PC-9 (cell line): ENCODE measurements around the gene PPIL1. TPM values are rescaled to one million over a fixed set of nuclear protein-coding genes. Genes with fewer than 3 reads are reported as not detected.
A peak's percentile ranks its signal among the peaks of the same experiment; 100 is the strongest.

ENCODE experiments used
- BruUV-seq: library from RNA; stranded (reverse); fragments of 400-500 nt; replicated peaks from 2 replicates; lab custom pipeline; 2021; lab: Mats Ljungman, UMichigan
- CTCF ChIA-PET: fragments of 300-600 bp; sonication (Branson Sonifier 250); formaldehyde crosslinking; loops from one replicate; lab custom pipeline; 2022; ENCODE audit warnings: antibody characterized with exemption; lab: Charles Lee
- POLR2A ChIA-PET: fragments of 300-600 bp; sonication (Branson Sonifier 250); formaldehyde crosslinking; loops from one replicate; lab custom pipeline; 2022; ENCODE audit warnings: antibody characterized with exemption; ENCODE audit not compliant: unreplicated experiment; lab: Charles Lee
- DNase-seq, 2 experiments: peaks; one replicate each; pipeline versions ENCODE4 v3.0.0 to v3.0.0-alpha.2; 2015 to 2022; ENCODE audit warnings: mixed read lengths in 1 of 2
- H2AFZ ChIP-seq: fragments of 200-600 bp; sonication (generic); 2 replicates; pipeline ENCODE4 v1.8.1; 2017; ENCODE audit warnings: antibody characterized with exemption
- H3F3A ChIP-seq: fragments of 200-600 bp; sonication (generic); 2 replicates; pipeline ENCODE4 v1.8.1; 2017; ENCODE audit warnings: antibody characterized with exemption, mild to moderate bottlenecking, low read depth; ENCODE audit not compliant: insufficient read depth
- H3K27ac ChIP-seq: fragments of 200-600 bp; sonication (generic); 2 replicates; pipeline ENCODE4 v1.6.1; 2016; ENCODE audit warnings: mixed run types
- H3K27me3 ChIP-seq: fragments of 200-600 bp; sonication (generic); 2 replicates; pipeline ENCODE4 v1.6.1; 2016; ENCODE audit warnings: low read depth, mixed run types; ENCODE audit not compliant: insufficient read depth
- H3K36me3 ChIP-seq: fragments of 200-600 bp; sonication (generic); 2 replicates; pipeline ENCODE4 v1.6.1; 2016; ENCODE audit warnings: low read depth, mixed run types
- H3K4me1 ChIP-seq: fragments of 200-600 bp; sonication (generic); replicated peaks from 2 replicates; pipeline ENCODE4 v1.6.1; 2016; ENCODE audit warnings: mixed run types; ENCODE audit not compliant: insufficient read depth
- H3K4me2 ChIP-seq: fragments of 200-600 bp; sonication (generic); 2 replicates; pipeline ENCODE4 v1.6.1; 2017; ENCODE audit warnings: mixed run types
- H3K4me3 ChIP-seq: fragments of 200-600 bp; sonication (generic); 2 replicates; pipeline ENCODE4 v1.6.1; 2016; ENCODE audit warnings: mixed run types
- H3K79me2 ChIP-seq: fragments of 200-600 bp; sonication (generic); 2 replicates; pipeline ENCODE4 v1.6.1; 2017; ENCODE audit warnings: low read depth, mixed run types
- H3K9me2 ChIP-seq: fragments of 200-600 bp; sonication (generic); 2 replicates; pipeline ENCODE4 v1.8.1; 2017; ENCODE audit warnings: mild to moderate bottlenecking; ENCODE audit not compliant: insufficient read depth
- H3K9me3 ChIP-seq: fragments of 200-600 bp; sonication (generic); 2 replicates; pipeline ENCODE4 v1.8.1; 2016; ENCODE audit warnings: low read depth; ENCODE audit not compliant: insufficient read depth
- H4K20me1 ChIP-seq: fragments of 200-600 bp; sonication (generic); 2 replicates; pipeline ENCODE4 v1.8.1; 2017; ENCODE audit not compliant: insufficient read depth
- EZH2 ChIP-seq: fragments of 200-600 bp; sonication (generic); IDR thresholded peaks from 2 replicates; pipeline ENCODE4 v1.8.0; 2017; ENCODE audit warnings: antibody characterized with exemption, low read depth
- intact Hi-C: fragments of 100-400 bp; cut with micrococcal nuclease; formaldehyde crosslinking; loops from one replicate; pipeline ENCODE4 v1.10.0; 2022; ENCODE audit not compliant: unreplicated experiment
- total RNA-seq: library from RNA; stranded (reverse); gene quantifications from 2 replicates; pipeline ENCODE4 v1.2.3, GENCODE V29; 2021
- TF ChIP-seq, protein P1 (sequence below): fragments of 200-600 bp; sonication (generic); conservative IDR thresholded peaks from 2 replicates; pipeline ENCODE4 v1.6.1; 2017; ENCODE audit warnings: mixed run types, antibody characterized with exemption, mild to moderate bottlenecking, moderate library complexity

PPIL1 gene
- total RNA-seq, 1 experiment from 2014 or later = 28.4 TPM

DNA sequence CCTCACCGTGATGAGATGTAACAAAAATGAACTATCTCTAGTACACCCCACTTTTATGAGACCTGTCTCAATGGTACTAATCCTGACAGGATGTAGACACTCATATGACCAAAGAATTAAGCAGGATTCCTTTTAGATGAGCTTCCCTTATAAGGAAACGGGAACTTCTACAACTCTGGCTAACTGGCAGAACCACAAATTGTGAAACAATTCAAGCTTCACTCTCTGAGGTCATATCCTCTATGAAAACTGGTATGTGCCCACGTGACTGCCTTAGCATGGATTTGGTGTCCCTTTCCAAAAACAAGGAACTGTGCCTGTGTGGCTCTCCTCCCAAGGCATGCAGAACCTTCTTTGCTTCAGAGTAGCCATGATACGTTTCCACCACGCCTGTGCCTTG lies 21.3 kb downstream of the PPIL1 start:
- Histone ChIP-seq H3K4me2 (peak overlapping the region; percentile 33), H3K9me2 (no peaks in the 10 kb centered on the region), H4K20me1 (no peaks in the 10 kb centered on the region), H3K79me2 (no peaks in the 10 kb centered on the region), H2AFZ (no peak overlapping the region), H3K4me3 (no peak overlapping the region), H3K27me3 (no peaks in the 10 kb centered on the region), H3K36me3 (peaks cover 37% of the 10 kb centered on the region), H3F3A (peaks cover 33% of the 10 kb centered on the region; the same call in 1 of the 2 replicates), H3K27ac (peak overlapping the region; percentile 78), H3K9me3 (no peaks in the 10 kb centered on the region), H3K4me1 (peaks cover 22% of the 10 kb centered on the region)
- intact Hi-C loops = no loop called here
- BruUV-seq = no TSS peak
- ChIA-PET CTCF (interaction anchor here (0.5 to 2.0 kb wide), 7 partner anchors 25 to 436 kb away, joined by 3 to 31 read pairs (median 11); no protein-coding TSS in a partner anchor), POLR2A (interaction anchor here (0.6 to 0.7 kb wide), 4 partner anchors 18 to 385 kb away, joined by 3 to 53 read pairs (median 14); no protein-coding TSS in a partner anchor)
- no peak for TF ChIP-seq EZH2
- TF ChIP-seq, protein P1, sequence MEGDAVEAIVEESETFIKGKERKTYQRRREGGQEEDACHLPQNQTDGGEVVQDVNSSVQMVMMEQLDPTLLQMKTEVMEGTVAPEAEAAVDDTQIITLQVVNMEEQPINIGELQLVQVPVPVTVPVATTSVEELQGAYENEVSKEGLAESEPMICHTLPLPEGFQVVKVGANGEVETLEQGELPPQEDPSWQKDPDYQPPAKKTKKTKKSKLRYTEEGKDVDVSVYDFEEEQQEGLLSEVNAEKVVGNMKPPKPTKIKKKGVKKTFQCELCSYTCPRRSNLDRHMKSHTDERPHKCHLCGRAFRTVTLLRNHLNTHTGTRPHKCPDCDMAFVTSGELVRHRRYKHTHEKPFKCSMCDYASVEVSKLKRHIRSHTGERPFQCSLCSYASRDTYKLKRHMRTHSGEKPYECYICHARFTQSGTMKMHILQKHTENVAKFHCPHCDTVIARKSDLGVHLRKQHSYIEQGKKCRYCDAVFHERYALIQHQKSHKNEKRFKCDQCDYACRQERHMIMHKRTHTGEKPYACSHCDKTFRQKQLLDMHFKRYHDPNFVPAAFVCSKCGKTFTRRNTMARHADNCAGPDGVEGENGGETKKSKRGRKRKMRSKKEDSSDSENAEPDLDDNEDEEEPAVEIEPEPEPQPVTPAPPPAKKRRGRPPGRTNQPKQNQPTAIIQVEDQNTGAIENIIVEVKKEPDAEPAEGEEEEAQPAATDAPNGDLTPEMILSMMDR = no peak
- DNase-seq = peak; percentile 33 to 96

DNA sequence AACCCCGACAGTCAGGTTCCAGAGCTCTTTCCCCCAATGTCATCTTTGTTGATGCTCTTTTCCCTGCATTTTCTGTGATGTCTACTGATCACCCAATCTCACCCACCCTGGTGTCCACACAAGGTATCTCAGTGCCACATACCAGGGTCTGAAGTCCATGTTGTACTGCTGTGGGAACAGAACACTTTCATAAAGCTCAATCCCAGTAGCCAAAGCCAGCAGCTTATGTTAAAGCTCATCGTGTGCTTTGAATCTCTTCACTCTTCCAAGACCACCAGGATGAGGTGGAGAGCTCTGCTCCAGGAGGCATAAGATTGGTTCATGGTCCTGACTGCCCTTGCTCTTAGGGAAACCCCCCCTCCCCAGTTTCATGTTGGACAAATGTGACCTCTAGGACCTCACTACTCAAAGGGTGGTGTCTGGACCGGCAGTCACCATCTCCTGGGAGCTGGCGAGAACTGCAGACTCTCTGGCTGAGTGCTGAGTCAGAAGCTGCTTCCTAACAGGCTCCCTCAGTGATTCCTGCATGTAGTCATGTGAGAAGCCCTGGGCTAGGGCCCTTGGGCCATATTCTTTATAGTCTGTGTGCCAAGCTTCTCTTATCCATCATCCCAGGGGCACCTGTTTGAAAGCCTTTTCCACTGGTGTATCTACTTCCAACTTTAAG lies 22.0 kb downstream of the PPIL1 start:
- intact Hi-C loops = no loop called here
- peak overlapping the region; percentile 78 for H3K27ac ChIP-seq

DNA sequence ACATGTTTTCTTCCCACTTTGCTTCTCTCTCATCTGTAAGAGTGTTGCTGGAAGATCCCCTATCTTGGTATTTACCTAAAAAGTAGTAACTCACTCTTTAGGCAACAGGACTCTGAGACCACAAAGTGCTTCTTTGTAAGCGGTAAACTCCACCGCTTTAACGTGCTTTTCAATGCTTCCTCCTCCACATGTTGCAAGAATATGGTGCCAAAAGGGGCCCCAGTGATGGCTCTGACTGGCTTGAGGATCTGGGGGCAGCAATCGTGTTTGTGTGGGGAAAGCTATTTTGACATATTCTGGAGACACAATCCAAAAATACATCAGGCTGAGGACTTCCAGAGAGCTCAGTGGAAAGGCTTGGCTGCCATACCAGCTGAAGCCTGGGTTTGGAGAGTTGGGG lies 23.0 kb downstream of the PPIL1 start:
- ChIA-PET POLR2A (interaction anchor here (0.6 kb wide), 1 partner anchor 254 kb away, joined by 25 read pairs; no protein-coding TSS in a partner anchor), CTCF (interaction anchor here (0.5 to 2.0 kb wide), 5 partner anchors 65 to 915 kb away, joined by 4 to 17 read pairs (median 7); no protein-coding TSS in a partner anchor)
- H3F3A ChIP-seq = peaks cover 33% of the 10 kb centered on the region; the same call in 1 of the 2 replicates
- H3K79me2 ChIP-seq = no peaks in the 10 kb centered on the region
- H3K4me1 ChIP-seq = peaks cover 22% of the 10 kb centered on the region
- H3K9me3 ChIP-seq = no peaks in the 10 kb centered on the region
- H2AFZ ChIP-seq = no peak overlapping the region
- H3K36me3 ChIP-seq = peaks cover 33% of the 10 kb centered on the region
- no peaks in the 10 kb centered on the region for H3K27me3 ChIP-seq
- TF ChIP-seq, protein P1 = no peak
- no peak for TF ChIP-seq EZH2
- no peak overlapping the region for H3K4me2 ChIP-seq
- intact Hi-C loops = loop anchor here (1.0 kb wide), 3 partner anchors 63 to 167 kb away; no protein-coding TSS in a partner anchor
- no peak overlapping the region for H3K27ac ChIP-seq
- DNase-seq = no peak
- no peaks in the 10 kb centered on the region for H4K20me1 ChIP-seq
- no TSS peak for BruUV-seq
- H3K4me3 ChIP-seq = no peak overlapping the region
- no peaks in the 10 kb centered on the region for H3K9me2 ChIP-seq

More for the DNA sequence above, 22.0 kb downstream of the PPIL1 start:
- TF ChIP-seq, protein P1 = no peak
- TF ChIP-seq EZH2 = no peak
- Histone ChIP-seq H2AFZ (no peak overlapping the region), H3K9me3 (no peaks in the 10 kb centered on the region), H3K27me3 (no peaks in the 10 kb centered on the region), H3K9me2 (no peaks in the 10 kb centered on the region), H3K79me2 (no peaks in the 10 kb centered on the region), H3F3A (peaks cover 33% of the 10 kb centered on the region; the same call in 1 of the 2 replicates), H3K36me3 (peaks cover 37% of the 10 kb centered on the region), H4K20me1 (no peaks in the 10 kb centered on the region), H3K4me3 (no peak overlapping the region), H3K4me2 (peak overlapping the region; percentile 31), H3K4me1 (peaks cover 22% of the 10 kb centered on the region)
- TSS peak; percentile 87 for BruUV-seq
- peak in 1 of 2 experiments; percentile 45 for DNase-seq
- ChIA-PET POLR2A (interaction anchor here (0.6 to 0.7 kb wide), 5 partner anchors 25 to 1851 kb away, joined by 3 to 53 read pairs (median 6); partner anchors contain the start of gene CDKN1A), CTCF (interaction anchor here (0.5 to 2.0 kb wide), 7 partner anchors 33 to 435 kb away, joined by 3 to 17 read pairs (median 5); no protein-coding TSS in a partner anchor)
